CD8-positive, alpha-beta memory T cell (primary cell): ENCODE measurements around the gene TCF7L2. TPM values are rescaled to one million over a fixed set of nuclear protein-coding genes. Genes with fewer than 3 reads are reported as not detected.

Experiments used
- CTCF ChIA-PET: fragments of 350-600 bp; sonication (Branson Sonifier 250); formaldehyde crosslinking; loops from one replicate; lab custom pipeline; 2021; ENCODE audit warnings: antibody characterized with exemption; lab: Charles Lee
- POLR2A ChIA-PET: fragments of 350-600 bp; sonication (Branson Sonifier 250); formaldehyde crosslinking; loops from one replicate; lab custom pipeline; 2021; ENCODE audit warnings: antibody characterized with exemption; lab: Charles Lee
- DNase-seq, 5 donors: peaks; one replicate each; pipeline versions ENCODE4 v3.0.0 to v3.0.0-alpha.2; 2020 to 2022; ENCODE audit warnings: mixed read lengths in 1 of 5
- H3K27ac ChIP-seq: one replicate; pipeline ENCODE4 v1.7.0; 2013; ENCODE audit warnings: low read depth, mild to moderate bottlenecking, low read length, moderate library complexity
- H3K27me3 ChIP-seq: 2 replicates; pipeline ENCODE4 v1.7.0; 2013; ENCODE audit warnings: low read length, mild to moderate bottlenecking; ENCODE audit not compliant: insufficient read depth, poor library complexity, severe bottlenecking
- H3K36me3 ChIP-seq: 2 replicates; pipeline ENCODE4 v1.7.0; 2013; ENCODE audit warnings: mild to moderate bottlenecking, low read length, moderate library complexity; ENCODE audit not compliant: insufficient read depth
- H3K4me1 ChIP-seq: 2 replicates; pipeline ENCODE4 v1.7.0; 2013; ENCODE audit warnings: mild to moderate bottlenecking, low read length, moderate library complexity; ENCODE audit not compliant: insufficient read depth
- H3K4me3 ChIP-seq: 2 replicates; pipeline ENCODE4 v1.7.0; 2013; ENCODE audit warnings: mild to moderate bottlenecking, low read length
- H3K9me3 ChIP-seq: 2 replicates; pipeline ENCODE4 v1.7.0; 2013; ENCODE audit warnings: mild to moderate bottlenecking, low read length
- H3K27ac Mint-ChIP-seq, 8 donors: one replicate each; pipeline ENCODE4 v1.8.0; 2020 to 2021; ENCODE audit warnings: mixed read lengths in 8 of 8, mild to moderate bottlenecking in 6 of 8, inconsistent platforms in 3 of 8, moderate library complexity in 3 of 8
- H3K27me3 Mint-ChIP-seq, 2 donors: one replicate each; pipeline ENCODE4 v1.8.0; 2020 to 2021; ENCODE audit warnings: mixed read lengths in 2 of 2, mild to moderate bottlenecking in 1 of 2, moderate library complexity in 1 of 2
- H3K36me3 Mint-ChIP-seq, 3 donors: one replicate each; pipeline ENCODE4 v1.8.0; 2020 to 2021; ENCODE audit warnings: mixed read lengths in 3 of 3, inconsistent platforms in 1 of 3, mild to moderate bottlenecking in 1 of 3
- H3K4me1 Mint-ChIP-seq, 3 donors: one replicate each; pipeline ENCODE4 v1.8.0; 2020 to 2021; ENCODE audit warnings: mixed read lengths in 3 of 3, inconsistent platforms in 1 of 3, mild to moderate bottlenecking in 1 of 3
- H3K4me3 Mint-ChIP-seq, 7 donors: one replicate each; pipeline ENCODE4 v1.8.0; 2020 to 2021; ENCODE audit warnings: mixed read lengths in 7 of 7, mild to moderate bottlenecking in 6 of 7, moderate library complexity in 4 of 7, inconsistent platforms in 2 of 7
- H3K9me3 Mint-ChIP-seq, 5 donors: one replicate each; pipeline ENCODE4 v1.8.0; 2020 to 2022; ENCODE audit warnings: mixed read lengths in 5 of 5, mild to moderate bottlenecking in 3 of 5, moderate library complexity in 2 of 5, inconsistent platforms in 1 of 5
- polyA plus RNA-seq: library from polyadenylated mRNA; unstranded; fragments of 300-500 nt; fragmentation: Illumina TruSeq; gene quantifications from one replicate; pipeline ENCODE4 v1.2.3, GENCODE V29; 2021
- total RNA-seq, 2 experiments: library from RNA; stranded (reverse); gene quantifications; one replicate each; pipeline ENCODE4 v1.2.3, GENCODE V29; 2021

TCF7L2 gene
- total and polyA plus RNA-seq, 3 experiments from 2014 or later = 0.81 to 1.8 (median 0.89) TPM

DNA sequence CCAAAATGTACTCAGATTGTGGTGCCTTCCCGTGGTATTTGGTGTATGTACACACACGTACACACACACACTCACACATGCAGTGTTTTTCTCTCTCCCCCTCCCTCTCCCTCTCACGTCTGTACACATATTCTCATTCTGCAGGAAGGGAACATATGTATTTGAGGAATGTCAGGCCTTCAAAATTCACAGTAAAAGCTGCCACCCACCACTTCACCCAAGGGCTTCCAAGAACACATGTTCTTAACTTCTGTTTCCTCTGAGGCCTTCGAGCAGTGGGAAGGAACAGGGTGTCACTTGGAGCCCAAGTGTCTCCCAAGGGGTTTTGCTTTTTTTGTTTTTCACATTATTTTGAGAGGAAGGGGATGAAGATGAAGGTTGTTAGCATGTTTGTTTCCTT is 198.9 kb downstream of the TCF7L2 start:
- no peaks in the 10 kb centered on the region for H3K4me1 ChIP-seq
- ChIA-PET CTCF (no interaction called here), POLR2A (no interaction called here)
- peaks cover 13 to 51% (median 19%) of the 10 kb centered on the region in 3 donors for H3K36me3 Mint-ChIP-seq
- H3K27me3 ChIP-seq = no peaks in the 10 kb centered on the region
- no peaks in the 10 kb centered on the region for H3K27me3 Mint-ChIP-seq
- no peak for DNase-seq
- H3K9me3 ChIP-seq = no peaks in the 10 kb centered on the region
- no peaks in the 10 kb centered on the region for H3K4me1 Mint-ChIP-seq
- no peak overlapping the region for H3K4me3 ChIP-seq
- H3K9me3 Mint-ChIP-seq = no peaks in the 10 kb centered on the region
- H3K36me3 ChIP-seq = no peaks in the 10 kb centered on the region
- H3K27ac ChIP-seq = no peak overlapping the region
- H3K4me3 Mint-ChIP-seq = no peak overlapping the region
- H3K27ac Mint-ChIP-seq = peak overlapping the region in 1 of 8 donors; percentile 78

DNA sequence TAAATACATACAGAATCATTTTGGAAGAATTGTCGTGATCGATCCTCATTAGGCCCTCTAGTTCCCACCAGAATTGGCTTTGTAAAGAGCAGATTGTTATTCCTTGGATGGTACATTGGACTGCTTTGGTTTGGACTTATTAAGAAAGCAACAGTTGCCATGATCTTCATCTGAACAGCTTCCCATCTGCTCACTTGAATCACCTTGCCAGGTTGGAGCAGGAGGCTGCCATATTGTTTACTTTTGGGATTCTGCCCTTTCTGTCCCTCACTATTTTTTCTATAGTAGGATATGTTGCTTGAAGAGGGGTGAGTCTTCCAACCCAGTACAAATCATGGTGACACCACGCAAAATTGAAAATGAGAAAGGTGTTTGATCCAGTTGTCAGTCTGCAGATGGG is 199.6 kb downstream of the TCF7L2 start:
- H3K36me3 ChIP-seq = no peaks in the 10 kb centered on the region
- H3K27me3 ChIP-seq = no peaks in the 10 kb centered on the region
- POLR2A ChIA-PET = no interaction called here
- Mint-ChIP-seq H3K36me3 (peaks cover 12 to 55% (median 26%) of the 10 kb centered on the region in 3 donors), H3K4me3 (no peak overlapping the region), H3K27ac (peak overlapping the region in 1 of 8 donors; percentile 7), H3K4me1 (no peaks in the 10 kb centered on the region), H3K27me3 (no peaks in the 10 kb centered on the region), H3K9me3 (no peaks in the 10 kb centered on the region)
- no peaks in the 10 kb centered on the region for H3K9me3 ChIP-seq
- no peak overlapping the region for H3K4me3 ChIP-seq
- no peaks in the 10 kb centered on the region for H3K4me1 ChIP-seq
- CTCF ChIA-PET = no interaction called here
- DNase-seq = no peak
- no peak overlapping the region for H3K27ac ChIP-seq

DNA sequence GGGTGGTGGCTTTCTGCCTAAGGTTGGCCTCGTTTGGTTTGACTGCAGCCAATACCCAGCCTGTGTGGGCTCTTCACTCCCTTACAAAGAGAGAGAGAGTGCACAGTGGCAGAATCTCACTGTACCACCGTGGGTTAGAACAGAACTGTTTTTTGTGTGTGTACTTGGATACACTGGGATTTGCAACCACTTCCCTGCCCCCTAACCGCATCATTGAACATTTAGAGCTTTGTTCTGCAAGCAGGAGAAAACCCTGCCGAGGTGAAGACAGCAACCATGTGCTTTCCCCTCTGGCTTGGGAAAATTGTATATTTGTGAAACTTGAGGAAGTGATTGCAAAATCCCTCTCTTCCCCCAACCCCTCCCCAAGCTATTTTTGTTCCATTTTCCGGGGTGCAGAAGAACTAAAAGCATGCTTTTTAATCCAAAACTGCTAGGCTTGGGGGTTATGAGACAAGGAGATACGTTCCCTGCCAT is 201.2 kb downstream of the TCF7L2 start:
- Histone ChIP-seq H3K27me3 (no peaks in the 10 kb centered on the region), H3K27ac (no peak overlapping the region), H3K36me3 (no peaks in the 10 kb centered on the region), H3K4me1 (no peaks in the 10 kb centered on the region), H3K4me3 (no peak overlapping the region), H3K9me3 (no peaks in the 10 kb centered on the region)
- Mint-ChIP-seq H3K27ac (no peak overlapping the region), H3K36me3 (peaks cover 12 to 57% (median 26%) of the 10 kb centered on the region in 3 donors), H3K27me3 (no peaks in the 10 kb centered on the region), H3K9me3 (no peaks in the 10 kb centered on the region), H3K4me3 (no peak overlapping the region), H3K4me1 (no peaks in the 10 kb centered on the region)
- no peak for DNase-seq
- POLR2A ChIA-PET = no interaction called here
- CTCF ChIA-PET = no interaction called here

DNA sequence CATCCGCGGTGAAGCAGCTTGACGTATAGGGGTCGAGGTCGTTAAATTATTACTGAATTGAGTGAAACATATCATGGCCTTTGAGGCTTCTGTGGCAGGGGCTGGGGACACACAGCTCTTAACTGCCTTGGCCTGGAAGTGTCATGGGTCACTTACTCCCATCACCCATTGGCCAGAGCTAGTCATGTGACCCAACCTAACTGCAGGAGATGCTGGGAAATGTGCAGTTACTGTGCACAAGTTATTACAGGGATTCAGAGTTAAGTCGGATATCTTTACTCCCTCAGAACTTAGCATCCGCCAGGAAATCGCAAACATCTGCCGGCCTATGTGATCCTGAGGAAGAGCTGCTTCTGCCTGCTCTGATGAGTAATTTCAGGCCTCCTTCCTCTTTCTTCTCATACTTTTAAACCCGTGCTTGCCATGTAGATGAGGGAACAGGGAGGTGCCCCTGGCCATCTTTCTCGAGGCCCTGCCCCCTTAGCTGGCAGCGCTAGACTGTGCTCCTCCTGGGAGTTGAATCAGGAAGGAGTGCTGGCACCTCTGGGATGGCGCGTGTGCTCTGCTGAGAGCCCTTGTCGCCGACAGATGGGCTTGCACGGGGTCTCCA is 203.6 kb downstream of the TCF7L2 start:
- Mint-ChIP-seq H3K4me3 (no peak overlapping the region), H3K9me3 (no peaks in the 10 kb centered on the region), H3K36me3 (peaks cover 14 to 59% (median 32%) of the 10 kb centered on the region in 3 donors), H3K27ac (no peak overlapping the region), H3K27me3 (no peaks in the 10 kb centered on the region), H3K4me1 (no peaks in the 10 kb centered on the region)
- Histone ChIP-seq H3K27ac (no peak overlapping the region), H3K27me3 (no peaks in the 10 kb centered on the region), H3K9me3 (no peaks in the 10 kb centered on the region), H3K4me3 (no peak overlapping the region), H3K4me1 (no peaks in the 10 kb centered on the region), H3K36me3 (no peaks in the 10 kb centered on the region)
- CTCF ChIA-PET = no interaction called here
- no peak for DNase-seq
- POLR2A ChIA-PET = no interaction called here

DNA sequence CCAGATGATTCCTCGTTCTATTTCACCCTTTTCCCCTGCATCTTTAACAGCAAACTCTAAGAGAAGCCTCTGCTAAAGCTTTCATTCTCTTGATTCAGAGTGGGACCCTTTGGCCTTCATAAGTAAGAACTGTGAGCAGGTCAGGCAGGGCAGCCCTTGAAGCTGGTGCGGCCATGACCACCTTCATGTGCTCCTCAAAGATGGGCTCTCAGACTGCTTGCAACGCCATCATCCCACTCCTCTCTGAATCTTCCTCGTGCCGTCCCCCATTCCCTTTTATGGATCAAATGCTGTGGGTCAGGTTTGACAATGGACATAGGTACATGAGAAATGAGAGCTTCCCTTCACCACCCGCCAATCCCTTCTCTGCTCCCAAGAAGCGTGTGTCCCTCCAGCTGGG is 207.4 kb downstream of the TCF7L2 start:
- Mint-ChIP-seq H3K27ac (no peak overlapping the region), H3K36me3 (peaks cover 10 to 59% (median 24%) of the 10 kb centered on the region in 3 donors), H3K4me3 (no peak overlapping the region), H3K9me3 (no peaks in the 10 kb centered on the region), H3K4me1 (no peaks in the 10 kb centered on the region), H3K27me3 (no peaks in the 10 kb centered on the region)
- Histone ChIP-seq H3K27me3 (no peaks in the 10 kb centered on the region), H3K27ac (no peak overlapping the region), H3K9me3 (no peaks in the 10 kb centered on the region), H3K36me3 (no peaks in the 10 kb centered on the region), H3K4me3 (no peak overlapping the region), H3K4me1 (no peaks in the 10 kb centered on the region)
- ChIA-PET POLR2A (no interaction called here), CTCF (no interaction called here)
- no peak for DNase-seq

DNA sequence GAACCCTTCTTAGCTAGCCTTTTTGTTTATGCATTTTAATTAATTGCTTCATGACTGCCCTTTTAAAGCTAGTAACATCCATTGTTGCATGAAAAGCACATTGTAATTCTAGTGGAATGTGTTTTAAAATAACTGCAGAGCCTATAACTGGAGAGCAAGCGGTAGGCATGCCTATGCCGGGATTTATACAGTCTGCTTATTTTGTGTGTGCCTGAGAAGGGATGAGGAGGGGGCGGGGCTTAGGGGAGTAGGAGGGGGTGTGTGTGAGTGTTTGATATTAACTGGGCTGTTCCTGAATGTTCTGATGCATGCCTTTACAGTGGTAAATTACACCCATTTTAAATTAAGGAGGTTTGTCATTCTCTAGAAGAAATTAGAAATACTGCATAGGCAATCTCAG is 208.1 kb downstream of the TCF7L2 start:
- Mint-ChIP-seq H3K36me3 (peaks cover 8 to 51% (median 22%) of the 10 kb centered on the region in 3 donors), H3K9me3 (no peaks in the 10 kb centered on the region), H3K27me3 (no peaks in the 10 kb centered on the region), H3K4me1 (no peaks in the 10 kb centered on the region), H3K4me3 (no peak overlapping the region), H3K27ac (no peak overlapping the region)
- no peaks in the 10 kb centered on the region for H3K27me3 ChIP-seq
- CTCF ChIA-PET = no interaction called here
- DNase-seq = no peak
- no peak overlapping the region for H3K27ac ChIP-seq
- H3K4me3 ChIP-seq = no peak overlapping the region
- POLR2A ChIA-PET = no interaction called here
- no peaks in the 10 kb centered on the region for H3K4me1 ChIP-seq
- no peaks in the 10 kb centered on the region for H3K36me3 ChIP-seq
- no peaks in the 10 kb centered on the region for H3K9me3 ChIP-seq

DNA sequence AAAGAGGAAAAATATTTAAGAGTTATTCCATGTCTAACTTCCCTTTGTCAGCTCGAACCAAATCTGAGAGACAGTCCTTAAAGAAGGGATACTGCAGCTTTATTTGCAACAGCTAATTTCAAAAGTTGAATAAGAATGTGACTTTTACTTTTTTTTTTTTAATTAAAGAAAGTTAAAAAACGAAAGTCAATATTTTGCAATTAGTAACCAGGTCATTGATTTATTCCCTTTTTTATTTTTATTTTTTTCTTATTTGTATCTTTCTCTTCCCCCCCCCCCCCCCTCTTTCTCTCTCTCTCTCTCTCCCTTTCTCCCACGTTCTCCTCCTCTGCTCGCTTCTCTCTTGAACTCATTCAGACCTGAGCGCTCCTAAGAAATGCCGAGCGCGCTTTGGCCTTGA is 209.5 kb downstream of the TCF7L2 start:
- H3K27ac Mint-ChIP-seq = no peak overlapping the region
- no peaks in the 10 kb centered on the region for H3K27me3 Mint-ChIP-seq

DNA sequence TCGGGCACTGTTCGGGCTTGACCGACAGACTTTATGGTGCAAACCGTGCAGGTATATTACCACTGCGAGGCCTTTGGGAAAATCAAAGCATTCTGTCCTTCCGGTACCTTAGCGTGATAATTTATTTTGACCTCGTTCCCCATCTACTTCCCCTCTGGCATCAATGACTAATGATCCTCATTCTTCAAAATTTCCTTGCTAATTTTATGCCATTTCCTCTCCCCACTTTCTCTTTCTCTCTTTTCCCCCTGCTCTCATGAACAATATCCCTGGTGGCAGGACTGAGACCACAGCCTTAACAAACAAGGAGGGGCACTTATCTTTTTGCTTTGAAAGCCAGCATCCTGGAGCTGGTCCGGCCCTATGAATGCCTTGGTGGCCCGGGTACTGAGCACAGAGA is 210.6 kb downstream of the TCF7L2 start:
- H3K36me3 ChIP-seq = no peaks in the 10 kb centered on the region
- POLR2A ChIA-PET = no interaction called here
- Mint-ChIP-seq H3K27ac (peak overlapping the region in 1 of 8 donors; percentile 25), H3K4me3 (no peak overlapping the region), H3K27me3 (no peaks in the 10 kb centered on the region), H3K9me3 (no peaks in the 10 kb centered on the region), H3K4me1 (no peaks in the 10 kb centered on the region), H3K36me3 (peaks cover 8 to 32% (median 12%) of the 10 kb centered on the region in 3 donors)
- no peak for DNase-seq
- H3K27ac ChIP-seq = no peak overlapping the region
- no peaks in the 10 kb centered on the region for H3K4me1 ChIP-seq
- no peaks in the 10 kb centered on the region for H3K9me3 ChIP-seq
- CTCF ChIA-PET = no interaction called here
- H3K4me3 ChIP-seq = no peak overlapping the region
- no peaks in the 10 kb centered on the region for H3K27me3 ChIP-seq

More for the DNA sequence above, 209.5 kb downstream of the TCF7L2 start:
- Histone ChIP-seq H3K4me1 (no peaks in the 10 kb centered on the region), H3K36me3 (no peaks in the 10 kb centered on the region), H3K27me3 (no peaks in the 10 kb centered on the region), H3K9me3 (no peaks in the 10 kb centered on the region), H3K27ac (no peak overlapping the region), H3K4me3 (no peak overlapping the region)
- H3K4me3 Mint-ChIP-seq = no peak overlapping the region
- H3K36me3 Mint-ChIP-seq = peaks cover 6 to 41% (median 13%) of the 10 kb centered on the region in 3 donors
- H3K9me3 Mint-ChIP-seq = no peaks in the 10 kb centered on the region
- no peak for DNase-seq
- POLR2A ChIA-PET = no interaction called here
- no peaks in the 10 kb centered on the region for H3K4me1 Mint-ChIP-seq
- CTCF ChIA-PET = no interaction called here
